Activated effector memory CD4-positive, alpha-beta T cell treated with Interleukin-2 at 50 U/mL for 16 hours (primary cell): ENCODE measurements around the gene GAS2L2.

Experiments
- DNase-seq: peaks from one replicate; pipeline ENCODE4 v3.0.0-alpha.2; 2020

GAS2L2 gene

DNA sequence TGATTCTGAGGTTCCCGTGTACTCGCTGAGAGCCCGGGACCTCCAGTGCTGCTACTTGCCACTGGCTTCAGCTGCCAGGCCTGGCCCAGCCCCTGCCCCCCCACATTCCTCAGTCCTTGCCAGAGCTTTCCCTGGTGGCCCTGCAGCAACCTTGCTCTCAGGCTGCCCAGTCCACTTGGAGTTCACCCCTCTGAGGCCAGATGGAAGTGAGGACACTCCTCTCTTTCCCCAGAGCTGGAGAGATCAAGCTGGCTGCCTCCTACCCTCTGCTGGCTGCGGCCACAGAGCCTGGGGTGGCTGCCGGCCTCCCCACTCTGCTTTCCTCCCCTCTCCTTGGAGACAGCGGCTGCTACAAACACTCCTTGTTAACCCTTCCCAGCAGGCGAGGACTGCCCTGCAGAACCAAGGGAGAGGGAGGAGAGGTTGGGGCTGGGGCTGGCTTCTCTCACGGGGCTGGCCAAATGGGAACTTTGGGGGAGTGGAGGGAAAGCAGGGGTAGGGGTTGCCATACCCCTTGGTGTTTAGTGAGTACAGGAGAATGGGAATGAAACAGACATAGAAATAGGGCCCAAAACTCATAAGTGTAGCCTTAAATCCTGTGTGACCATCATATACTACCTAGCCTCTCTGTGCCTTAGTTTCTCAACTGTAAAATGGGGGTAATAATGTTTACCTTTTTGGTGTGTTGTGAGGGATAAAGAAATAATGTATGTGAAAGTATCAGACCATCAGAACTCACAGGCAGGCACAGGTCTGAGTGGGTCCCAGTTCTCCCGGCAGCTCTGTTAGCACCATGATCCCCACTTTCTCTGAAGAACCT, at the start of gene GAS2L2:
Gene GAS2L2, minus strand, starts transcription at position 295 of the 820 bp plus-strand sequence. CDS start 389 bp downstream, outside the sequence.
- no peak for DNase-seq

DNA sequence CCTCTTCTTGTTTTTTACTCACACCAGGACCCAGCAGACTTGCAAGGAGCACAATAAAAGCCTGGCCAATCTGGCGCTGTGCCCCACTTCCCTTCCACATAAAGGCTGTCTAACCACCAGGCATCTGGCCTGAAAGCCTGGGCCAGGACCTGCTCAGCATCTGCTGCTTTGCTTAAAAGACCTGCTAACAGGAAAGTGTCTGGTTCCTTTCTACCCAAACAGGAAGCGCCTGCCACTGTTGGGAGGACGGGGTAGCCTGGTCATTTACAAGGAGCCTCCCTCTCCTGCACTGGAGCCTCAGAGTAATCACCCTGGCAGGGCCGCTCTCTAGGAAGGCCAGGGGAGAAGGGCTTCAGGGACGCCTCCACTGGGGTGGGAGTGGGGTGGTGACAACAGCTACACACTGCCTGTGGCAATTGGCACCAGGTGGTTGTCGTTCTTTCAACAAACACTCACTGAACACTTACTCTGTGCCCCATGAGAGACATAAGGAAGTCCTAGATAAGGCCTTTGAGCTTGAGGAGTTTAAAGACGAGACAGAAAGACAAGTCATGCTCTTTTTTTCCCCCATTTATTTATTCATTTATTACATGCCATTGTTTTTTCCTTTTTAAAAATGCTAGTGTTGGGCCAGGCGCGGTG, 48.7 kb upstream of the GAS2L2 start:
- DNase-seq, result no peak

DNA sequence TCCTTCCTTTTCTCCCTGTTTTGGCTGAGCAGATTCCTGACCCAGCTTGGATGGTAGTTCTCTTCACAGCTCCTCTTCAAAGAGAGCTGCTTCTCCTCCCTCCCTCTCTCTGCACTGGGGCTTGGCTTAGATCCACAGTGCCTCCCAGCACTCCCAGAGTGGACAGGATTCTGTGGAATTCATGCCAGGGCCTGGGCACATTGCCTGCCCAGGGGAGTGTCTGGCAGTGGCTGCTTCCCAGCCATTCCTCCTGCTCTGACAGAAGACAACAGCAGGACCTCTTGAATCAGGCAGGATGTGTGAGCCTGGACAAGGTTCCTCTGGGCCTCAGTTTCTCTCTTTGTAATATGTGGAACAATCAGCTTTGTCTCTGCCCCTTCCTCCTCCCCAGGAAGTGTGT, 46.9 kb upstream of the GAS2L2 start:
- no peak for DNase-seq

DNA sequence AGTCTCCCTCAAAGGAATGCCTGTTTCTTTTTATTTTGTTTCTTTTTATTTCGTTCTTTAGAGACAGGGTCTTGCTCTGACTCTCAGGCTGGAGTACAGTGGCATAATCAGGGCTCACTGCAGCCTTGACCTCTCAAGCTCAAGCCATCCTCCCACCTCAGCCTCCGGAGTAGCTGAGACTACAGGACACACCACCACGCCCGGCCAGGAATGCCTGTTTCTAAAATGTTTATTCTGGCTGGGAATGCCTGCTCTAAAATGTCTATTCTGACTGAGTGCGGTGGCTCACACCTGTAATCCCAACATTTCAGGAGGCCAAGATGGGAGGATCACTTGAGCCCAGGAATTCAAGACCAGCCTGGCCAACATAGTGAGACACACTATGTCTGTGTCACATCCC, 44.9 kb upstream of the GAS2L2 start:
- no peak for DNase-seq

- DNase-seq, result no peak
These were observed 44.3 kb upstream of the GAS2L2 start for GRCh38 chr17:35797370-35797769.

GRCh38 chr17:35796942-35797341, 43.9 kb upstream of the GAS2L2 start:
- DNase-seq, result no peak

- DNase-seq, result no peak
These were observed 42.8 kb upstream of the GAS2L2 start for GRCh38 chr17:35795871-35796265.

GRCh38 chr17:35795007-35795870, 42.2 kb upstream of the GAS2L2 start, which contains the start of gene MMP28:
MMP28 (minus strand) TSS chr17:35795641; CDS start chr17:35795377, 264 bp downstream.
- DNase-seq, result peak; percentile 11

DNA sequence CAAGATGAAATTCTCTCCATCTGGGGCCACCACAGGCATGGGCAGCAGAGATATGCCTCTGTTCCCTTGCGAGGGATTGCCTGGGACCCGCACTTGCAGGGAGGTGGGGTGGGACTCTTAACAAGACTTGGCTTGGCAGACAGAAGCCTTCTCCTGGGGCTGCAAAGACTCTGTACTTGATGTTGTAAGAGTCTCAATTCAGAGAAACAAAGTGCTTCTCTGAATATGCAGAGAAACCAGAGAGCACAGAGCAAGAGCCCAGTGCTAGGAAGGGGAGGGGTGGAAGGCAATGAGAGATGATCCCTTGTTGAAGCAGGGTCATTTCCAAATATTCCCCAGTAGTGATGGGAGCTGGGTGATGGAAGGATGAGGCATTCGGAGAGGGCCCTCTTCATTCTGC, 40.2 kb upstream of the GAS2L2 start:
- DNase-seq, result no peak

DNA sequence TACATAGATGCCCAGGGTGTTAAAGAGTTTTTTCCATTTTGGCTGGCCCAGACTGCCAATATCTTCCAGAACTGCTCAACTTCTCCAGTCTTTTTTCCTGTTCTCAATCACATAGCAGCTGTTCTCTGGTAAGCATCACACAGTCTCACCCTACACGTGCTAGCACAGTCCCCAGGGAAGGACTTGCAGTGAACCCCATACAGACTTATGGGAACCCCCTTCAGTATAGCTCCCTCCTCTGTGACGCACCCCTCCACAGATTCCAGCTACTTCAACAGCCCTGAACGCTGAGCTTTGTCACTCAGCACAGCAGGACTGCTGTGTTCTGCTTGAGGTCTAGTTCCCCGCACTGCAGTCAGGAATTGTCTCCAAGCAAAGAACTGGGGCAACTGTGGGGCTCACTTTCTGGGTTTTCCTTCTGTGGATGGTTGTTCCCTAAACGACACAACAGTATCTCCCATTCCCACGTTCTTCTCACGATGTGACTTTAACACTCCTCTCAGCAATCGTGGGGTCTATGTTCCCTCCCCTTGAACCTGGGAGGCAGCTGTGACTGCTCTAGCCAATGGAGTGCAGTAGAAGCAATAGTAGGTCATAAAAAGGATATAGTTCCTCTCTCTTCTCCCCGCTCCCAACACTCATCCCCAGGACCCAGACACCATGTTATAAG, 38.8 kb upstream of the GAS2L2 start:
- DNase-seq, result no peak

- no peak for DNase-seq
These were observed 37.8 kb upstream of the GAS2L2 start for GRCh38 chr17:35790841-35791240.

GRCh38 chr17:35788477-35789368, 35.7 kb upstream of the GAS2L2 start:
- no peak for DNase-seq

GRCh38 chr17:35786941-35787432, 33.9 kb upstream of the GAS2L2 start:
- no peak for DNase-seq

DNA sequence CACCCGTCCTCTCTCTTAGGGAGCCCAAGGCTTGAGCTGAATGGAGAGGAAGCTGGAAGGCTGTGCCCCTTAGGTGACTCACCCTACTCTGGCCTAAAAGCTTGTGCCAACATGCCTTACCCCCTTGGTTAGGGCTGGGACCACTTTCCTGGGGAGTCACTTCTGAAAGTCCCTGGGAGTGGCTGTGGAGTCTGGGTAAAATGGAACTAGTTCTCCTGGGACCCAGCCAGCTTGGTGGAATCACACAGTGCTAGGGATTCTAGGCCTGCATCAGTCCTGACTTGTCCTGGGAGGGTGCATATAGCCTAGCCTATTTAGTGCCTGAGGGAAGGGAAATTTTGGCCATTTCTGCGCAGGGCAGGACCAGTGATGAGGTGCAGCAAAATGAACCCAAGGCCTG, 31.9 kb upstream of the GAS2L2 start:
- DNase-seq, result no peak

DNA sequence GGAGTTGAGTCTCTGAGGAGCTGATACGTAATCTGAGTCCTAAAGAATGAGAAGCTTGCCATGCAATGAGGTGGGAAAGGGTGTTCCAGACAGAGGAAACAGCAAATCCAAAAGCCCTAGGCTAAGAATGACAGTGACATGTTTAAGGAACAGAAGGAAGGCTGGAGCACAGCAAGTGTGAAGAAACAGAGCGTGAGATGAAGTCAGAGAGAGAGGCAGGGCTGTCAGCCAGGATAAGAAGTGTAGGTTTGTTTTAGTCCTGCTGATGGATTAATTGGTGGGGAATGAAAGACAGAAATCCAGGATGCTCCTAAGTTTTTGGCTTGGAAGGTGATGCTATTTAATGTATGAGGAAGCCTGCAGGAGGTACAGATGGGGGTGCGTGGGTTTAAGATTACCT, 27.9 kb upstream of the GAS2L2 start:
- no peak for DNase-seq

- DNase-seq, result no peak
These were observed 25.7 kb upstream of the GAS2L2 start for GRCh38 chr17:35778641-35779196.

- DNase-seq, result no peak
These were observed 22.5 kb upstream of the GAS2L2 start for GRCh38 chr17:35775583-35775982.

DNA sequence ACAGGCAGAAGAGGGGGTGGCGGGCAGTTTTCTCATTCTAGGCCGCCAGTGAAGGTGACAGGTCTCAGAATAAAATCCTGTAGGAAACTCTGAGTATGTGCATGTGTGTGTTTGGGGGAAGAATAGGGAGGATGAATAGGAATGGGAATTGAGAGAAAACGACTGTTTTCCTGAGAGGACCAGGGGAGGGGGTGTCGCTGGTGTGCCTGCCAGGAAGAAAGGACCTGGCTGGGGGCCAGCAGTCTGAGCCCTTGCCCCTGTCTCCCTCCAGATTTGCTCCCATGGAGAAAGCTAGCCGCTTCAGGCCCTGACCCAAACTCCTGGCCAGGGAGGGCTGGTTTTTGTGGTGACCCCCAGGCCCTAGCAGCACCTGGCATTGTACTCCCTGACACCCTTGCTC, 22.0 kb upstream of the GAS2L2 start:
- no peak for DNase-seq

DNA sequence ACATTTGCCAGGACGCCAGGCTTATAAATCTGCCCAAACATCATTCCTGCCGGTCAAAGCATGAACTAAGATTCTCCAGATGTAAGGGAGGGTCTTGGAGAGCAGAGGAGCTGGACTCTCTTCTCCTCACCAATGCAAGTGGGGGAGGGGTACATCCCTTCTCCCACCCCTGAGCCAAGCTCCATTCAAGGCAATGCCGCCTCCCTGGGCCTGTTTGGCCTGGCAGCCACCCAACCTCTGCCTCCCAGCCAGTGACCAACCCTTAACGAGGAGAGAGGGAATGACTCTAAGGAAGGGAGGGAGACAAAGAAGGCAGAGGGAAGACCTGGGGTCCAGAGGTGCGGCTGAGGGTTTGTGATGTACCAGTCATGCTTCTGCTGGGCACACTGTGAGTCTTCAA, 21.5 kb upstream of the GAS2L2 start:
- DNase-seq, result no peak

DNA sequence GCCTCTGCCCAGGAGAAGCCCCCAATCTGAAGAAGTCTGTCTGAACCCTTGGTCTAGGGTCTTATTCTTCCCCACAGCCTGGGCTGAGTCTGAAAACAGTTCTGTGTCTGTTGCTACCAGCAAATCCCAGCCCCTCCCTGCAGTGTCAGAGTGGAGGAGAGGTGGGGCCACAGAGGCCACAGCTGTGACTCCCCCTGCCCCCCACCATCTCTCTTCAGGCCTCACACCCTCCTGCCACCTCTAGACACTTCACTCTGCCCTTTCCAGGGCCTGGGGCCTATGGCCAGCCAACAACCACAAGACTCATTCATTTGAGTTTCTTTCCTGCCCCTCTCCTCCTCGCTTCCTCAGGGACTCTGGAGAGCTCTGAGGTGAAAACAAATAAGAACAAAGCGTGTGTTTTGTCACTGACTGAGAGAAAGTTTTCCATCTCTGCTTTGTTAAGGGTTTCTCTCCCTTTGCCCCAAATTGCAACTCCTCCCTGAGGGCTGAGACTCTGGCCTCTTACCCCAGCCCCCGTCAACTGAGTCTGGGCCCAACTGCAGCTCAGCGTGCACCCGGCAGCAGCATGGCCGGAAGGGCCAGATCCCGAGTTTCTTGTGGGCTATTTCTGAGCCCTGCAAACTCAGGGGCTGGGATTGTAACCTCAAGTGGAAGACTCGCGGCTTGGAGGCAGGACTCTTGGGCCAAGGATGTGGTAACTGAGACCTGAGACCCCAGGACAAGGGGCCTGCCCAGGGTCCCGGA, 20.8 kb upstream of the GAS2L2 start:
- no peak for DNase-seq

GRCh38 chr17:35773129-35773528, 20.1 kb upstream of the GAS2L2 start:
- no peak for DNase-seq
